Measurements from ENCODE around the gene OR13C9. TPM values are rescaled to one million over a fixed set of nuclear protein-coding genes. Genes with fewer than 3 reads are reported as not detected.
"Not testable (repeated sequence)": the region's sequence is repeated elsewhere in the genome, so short reads cannot be mapped to it uniquely, and the experiment has no call there.

Gene OR13C9
- not detected in 2 replicates for total RNA-seq

GRCh38 chr9:104618104-104618503, at the start of gene OR13C9:
OR13C9 (minus strand) TSS chr9:104618204; CDS start chr9:104618204, 0 bp downstream.
- no peak for DNase-seq (ENCODE audit: low read depth in 2 of 2)

- no peak for DNase-seq (ENCODE audit: low read depth in 2 of 2)
These were observed 40.6 kb upstream of the OR13C9 start for GRCh38 chr9:104658496-104659195.

GRCh38 chr9:104635456-104635855, 17.5 kb upstream of the OR13C9 start:
- no peak for DNase-seq (ENCODE audit: low read depth in 2 of 2)

GRCh38 chr9:104633976-104634520, 16.0 kb upstream of the OR13C9 start:
- no peak for DNase-seq (ENCODE audit: low read depth in 2 of 2)

GRCh38 chr9:104625964-104626363, 8.0 kb upstream of the OR13C9 start:
- DNase-seq (ENCODE audit: low read depth in 2 of 2) = not testable (repeated sequence)

- no peak for DNase-seq (ENCODE audit: low read depth in 2 of 2)
These were observed 586 bp downstream of the OR13C9 start for GRCh38 chr9:104617418-104617817.

- no peak for DNase-seq (ENCODE audit: low read depth in 2 of 2)
These were observed 6.8 kb downstream of the OR13C9 start for GRCh38 chr9:104611213-104611612.

- DNase-seq (ENCODE audit: low read depth in 2 of 2) = no peak
These were observed 9.7 kb downstream of the OR13C9 start for GRCh38 chr9:104608336-104608735.

- no peak for DNase-seq (ENCODE audit: low read depth in 2 of 2)
These were observed 11.9 kb downstream of the OR13C9 start for GRCh38 chr9:104606152-104606551.

GRCh38 chr9:104605527-104605926, 12.5 kb downstream of the OR13C9 start, which contains the start of gene OR13C2:
OR13C2 (minus strand) TSS chr9:104605627; CDS start chr9:104605627, 0 bp downstream.
- not testable (repeated sequence) for DNase-seq (ENCODE audit: low read depth in 2 of 2)

- no peak for DNase-seq (ENCODE audit: low read depth in 2 of 2)
These were observed 13.2 kb downstream of the OR13C9 start for GRCh38 chr9:104604801-104605200.

GRCh38 chr9:104599313-104599712, 18.7 kb downstream of the OR13C9 start, which contains the start of gene OR13C5:
OR13C5 (minus strand) TSS chr9:104599413; CDS start chr9:104599413, 0 bp downstream.
- not testable (repeated sequence) for DNase-seq (ENCODE audit: low read depth in 2 of 2)

- not testable (repeated sequence) for DNase-seq (ENCODE audit: low read depth in 2 of 2)
These were observed 19.3 kb downstream of the OR13C9 start for GRCh38 chr9:104598749-104599148.

- no peak for DNase-seq (ENCODE audit: low read depth in 2 of 2)
These were observed 28.4 kb downstream of the OR13C9 start for GRCh38 chr9:104589626-104590025.

- no peak for DNase-seq (ENCODE audit: low read depth in 2 of 2)
These were observed 31.4 kb downstream of the OR13C9 start for GRCh38 chr9:104586496-104587180.

- no peak for DNase-seq (ENCODE audit: low read depth in 2 of 2)
These were observed 37.4 kb downstream of the OR13C9 start for GRCh38 chr9:104580562-104580961.

- DNase-seq (ENCODE audit: low read depth in 2 of 2) = no peak
These were observed 40.7 kb downstream of the OR13C9 start for GRCh38 chr9:104577263-104577662.

GRCh38 chr9:104575456-104575855, 42.5 kb downstream of the OR13C9 start:
- no peak for DNase-seq (ENCODE audit: low read depth in 2 of 2)

- no peak for DNase-seq (ENCODE audit: low read depth in 2 of 2)
These were observed 45.4 kb downstream of the OR13C9 start for GRCh38 chr9:104572612-104573011.

GRCh38 chr9:104568868-104569267, 49.1 kb downstream of the OR13C9 start, which contains the start of gene OR13C8:
OR13C8 (plus strand) TSS chr9:104569168; CDS start chr9:104569168, 0 bp downstream.
- DNase-seq (ENCODE audit: low read depth in 2 of 2) = no peak

Measured in lung microvascular endothelial cell (primary cell).